ENCODE data around the gene RPL22. TPM values are rescaled to one million over a fixed set of nuclear protein-coding genes. Genes with fewer than 3 reads are reported as not detected.

The RPL22 gene
- 318 and 345 TPM in 2 replicates for total RNA-seq

GRCh38 chr1:6199298-6200187 is at the start of gene RPL22:
TSS of gene RPL22 (minus strand) at chr1:6199595. CDS start at chr1:6199573, 22 bp downstream.
- intact Hi-C loops (cut with micrococcal nuclease): loop anchor here (1.0 to 5.0 kb wide), 11 partner anchors 10 to 502 kb away; partner anchors contain the start of genes DNAJC11, ICMT, NOL9 and PHF13

- intact Hi-C loops (cut with micrococcal nuclease): loop anchor here (5.0 kb wide), 1 partner anchor 229 kb away; no protein-coding TSS in a partner anchor
Measured at GRCh38 chr1:6248161-6248776, 48.9 kb upstream of the RPL22 start.

GRCh38 chr1:6247651-6248050 is 48.3 kb upstream of the RPL22 start:
- intact Hi-C loops (cut with micrococcal nuclease): loop anchor here (1.0 to 5.0 kb wide), 3 partner anchors 49 to 230 kb away; partner anchors contain the start of gene RPL22

GRCh38 chr1:6246497-6247467 is 47.4 kb upstream of the RPL22 start:
- intact Hi-C loops (cut with micrococcal nuclease): loop anchor here (1.0 to 5.0 kb wide), 8 partner anchors 10 to 231 kb away; partner anchors contain the start of gene RPL22

DNA sequence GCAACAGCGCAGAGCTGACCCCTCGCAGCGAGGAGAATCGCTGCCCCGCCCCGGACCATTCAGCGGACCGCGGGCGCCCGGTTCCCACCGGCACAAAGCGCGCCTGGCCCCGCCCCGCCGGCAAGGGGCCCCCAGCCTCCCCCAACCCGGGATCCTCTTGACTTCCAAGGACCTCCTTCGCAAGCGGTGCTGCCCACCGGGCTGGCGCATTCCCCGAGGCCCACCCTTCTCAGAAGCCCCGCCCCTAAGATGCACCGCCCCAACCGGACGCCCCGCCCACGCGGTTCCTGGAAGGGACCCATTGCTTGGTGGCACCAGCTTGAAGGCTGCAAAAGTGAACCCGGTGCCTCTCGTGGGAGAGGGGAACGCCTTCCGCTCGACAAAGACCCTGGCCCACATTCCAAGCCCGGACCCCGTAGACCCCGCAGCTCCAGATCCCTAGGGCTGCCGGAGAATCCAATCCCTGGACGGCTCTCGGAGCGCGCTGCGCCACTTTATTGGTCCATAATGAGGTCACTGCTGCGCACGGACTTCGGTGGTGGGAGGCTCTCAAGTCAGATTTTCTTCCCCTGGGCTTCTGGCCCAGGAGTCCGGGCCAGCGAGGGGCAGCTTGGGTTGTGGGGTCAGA is 46.6 kb upstream of the RPL22 start:
- intact Hi-C loops (cut with micrococcal nuclease): loop anchor here (1.0 to 5.0 kb wide), 8 partner anchors 10 to 231 kb away; partner anchors contain the start of gene RPL22

GRCh38 chr1:6245086-6245868 is 45.9 kb upstream of the RPL22 start:
- intact Hi-C loops (cut with micrococcal nuclease): loop anchor here (1.0 to 5.0 kb wide), 2 partner anchors 137 to 232 kb away; no protein-coding TSS in a partner anchor

- intact Hi-C loops (cut with micrococcal nuclease): loop anchor here (1.0 to 5.0 kb wide), 2 partner anchors 136 to 233 kb away; no protein-coding TSS in a partner anchor
Measured at GRCh38 chr1:6244401-6245049, 45.1 kb upstream of the RPL22 start.

- intact Hi-C loops (cut with micrococcal nuclease): no loop called here
Measured at GRCh38 chr1:6243993-6244392, 44.6 kb upstream of the RPL22 start, which contains the start of gene HES3. TSS of gene HES3 (plus strand) at chr1:6244179. CDS start at chr1:6244366, 187 bp downstream.

GRCh38 chr1:6243053-6243834 is 43.8 kb upstream of the RPL22 start:
- intact Hi-C loops (cut with micrococcal nuclease): no loop called here

DNA sequence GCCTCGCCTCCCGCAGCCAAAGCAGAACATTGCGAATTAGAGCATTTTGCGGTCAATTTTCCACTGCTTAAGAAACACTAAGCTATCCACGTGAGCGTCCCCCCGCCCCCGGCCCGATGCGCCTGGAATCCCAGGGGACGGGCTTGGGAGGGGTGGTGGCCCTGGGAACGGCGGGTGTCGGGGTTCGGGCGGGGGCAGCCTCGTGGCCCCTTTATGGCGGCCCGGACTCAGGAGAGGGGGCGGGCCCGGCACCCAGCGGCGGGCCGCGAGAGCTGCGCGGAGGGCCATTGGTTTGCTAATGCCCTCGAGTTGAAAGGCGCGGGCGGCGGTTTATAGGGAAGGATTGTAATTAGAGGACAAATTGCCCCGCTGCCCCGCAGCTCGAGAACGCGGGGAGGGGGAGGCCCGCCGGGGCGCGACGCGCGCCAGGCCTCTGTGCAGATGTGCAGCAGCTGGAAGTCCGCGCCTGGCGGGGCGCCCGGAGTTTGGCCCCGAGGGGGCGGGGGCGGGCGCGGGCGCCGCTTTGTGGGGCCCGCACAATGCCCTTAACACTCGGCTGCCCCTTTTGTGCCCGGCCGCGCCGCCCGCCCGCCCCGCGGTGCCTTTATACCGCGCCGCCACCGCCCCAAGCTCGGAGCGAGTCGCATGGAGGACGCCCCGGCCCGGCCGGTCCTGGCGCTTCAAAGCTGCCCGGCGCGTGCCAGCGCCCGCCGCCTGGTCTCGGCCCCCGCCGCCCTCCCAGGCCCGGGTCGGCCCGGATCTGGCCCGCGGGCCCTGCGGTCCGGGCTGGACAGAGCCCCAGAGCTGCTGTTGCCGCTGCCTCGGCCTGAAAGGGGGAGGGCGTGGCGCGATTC is 42.7 kb upstream of the RPL22 start:
- intact Hi-C loops (cut with micrococcal nuclease): no loop called here

- intact Hi-C loops (cut with micrococcal nuclease): no loop called here
Measured at GRCh38 chr1:6241107-6241886, 41.9 kb upstream of the RPL22 start.

- intact Hi-C loops (cut with micrococcal nuclease): loop anchor here (5.0 to 10.0 kb wide), 3 partner anchors 248 to 545 kb away; partner anchors contain the start of genes CAMTA1, KLHL21 and NPHP4
Measured at GRCh38 chr1:6239950-6240768, 40.8 kb upstream of the RPL22 start.

DNA sequence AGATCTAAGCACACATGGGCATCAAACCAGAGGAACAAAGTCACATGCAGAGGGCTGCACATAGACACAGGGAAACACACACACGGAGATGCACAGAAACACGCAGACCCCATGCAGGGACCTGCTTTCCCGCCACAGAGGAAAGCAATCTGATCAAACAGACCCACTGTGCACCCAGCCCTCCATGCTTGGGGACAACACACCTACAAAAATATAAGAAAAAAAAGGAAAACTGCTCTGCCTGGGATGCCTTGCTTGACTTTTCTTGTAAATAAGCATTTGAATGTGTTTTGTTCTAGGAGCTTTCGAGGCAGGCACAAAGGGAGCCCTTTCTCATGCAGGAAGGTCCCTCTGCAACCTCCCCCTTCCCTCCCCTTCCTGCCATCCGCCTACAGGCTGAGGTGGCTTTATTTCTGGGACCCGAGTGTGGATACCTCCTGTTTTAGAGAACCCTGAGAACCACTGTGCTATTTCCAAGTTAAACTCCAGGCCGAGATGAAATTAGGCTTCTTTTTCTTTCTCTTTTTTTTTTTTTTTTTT is 39.9 kb upstream of the RPL22 start:
- intact Hi-C loops (cut with micrococcal nuclease): loop anchor here (5.0 to 10.0 kb wide), 3 partner anchors 247 to 546 kb away; partner anchors contain the start of genes CAMTA1, KLHL21 and NPHP4

DNA sequence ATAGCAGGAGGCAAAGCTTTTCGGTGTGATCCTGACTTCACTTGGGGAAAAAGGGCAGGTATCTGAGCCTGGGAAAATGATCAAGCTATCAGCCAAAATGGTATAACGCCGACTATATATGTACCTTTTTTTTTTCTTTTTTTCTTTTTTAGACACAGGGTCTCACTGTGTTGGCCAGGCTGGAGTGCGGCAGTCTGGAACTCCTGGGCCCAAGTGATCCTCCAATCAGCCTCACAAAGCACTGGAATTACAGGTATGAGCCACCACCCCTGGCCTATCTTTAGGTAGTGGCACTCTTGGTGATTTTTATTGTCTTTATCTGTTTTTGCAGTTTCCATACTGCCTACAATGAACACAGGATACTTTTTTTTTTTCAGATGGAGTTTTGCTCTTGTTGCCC is 37.7 kb upstream of the RPL22 start:
- intact Hi-C loops (cut with micrococcal nuclease): loop anchor here (2.0 to 10.0 kb wide), 4 partner anchors 128 to 548 kb away; partner anchors contain the start of genes CAMTA1, KLHL21 and NPHP4

- intact Hi-C loops (cut with micrococcal nuclease): loop anchor here (1.0 to 10.0 kb wide), 4 partner anchors 36 to 550 kb away; partner anchors contain the start of genes CAMTA1, KLHL21, NPHP4 and RPL22
Measured at GRCh38 chr1:6235296-6235677, 35.9 kb upstream of the RPL22 start.

All from T-helper 1 cell treated with Interleukin-12 subunit alpha and Interleukin-12 subunit beta and Interleukin-4 antibody, amounts not matched to agents 30 ng/mL and 1 ng/mL, for 36 hours (primary cell).